HEK293T (cell line): ENCODE measurements around the gene SCN2B.

ENCODE experiments used
- CTCF ChIA-PET: fragments of 350-600 bp; formaldehyde crosslinking; extraction: SDS; loops from one replicate; lab custom pipeline; 2021; ENCODE audit warnings: antibody characterized with exemption, inconsistent platforms; lab: Yijun Ruan, JAX
- POLR2A ChIA-PET: fragments of 350-600 bp; formaldehyde crosslinking; extraction: SDS; loops from one replicate; lab custom pipeline; 2020; ENCODE audit warnings: antibody characterized with exemption, inconsistent platforms; lab: Yijun Ruan, JAX
- DNase-seq: peaks from one replicate; pipeline ENCODE4 v3.0.0; 2012; ENCODE audit warnings: mixed read lengths; ENCODE audit errors: extremely low spot score
- ARNT ChIP-seq: fragments of 450-650 bp; IDR thresholded peaks from 2 replicates; pipeline ENCODE4 v1.6.1; 2017; ENCODE audit warnings: mild to moderate bottlenecking
- BHLHE40 ChIP-seq: fragments of 450-650 bp; IDR thresholded peaks from 2 replicates; pipeline ENCODE4 v1.6.1; 2016; ENCODE audit warnings: mild to moderate bottlenecking, moderate library complexity, borderline replicate concordance
- CTBP1 ChIP-seq: fragments of 450-650 bp; IDR thresholded peaks from 2 replicates; pipeline ENCODE4 v1.6.1; 2016; ENCODE audit warnings: borderline replicate concordance
- ELF4 ChIP-seq: fragments of 450-650 bp; IDR thresholded peaks from 2 replicates; pipeline ENCODE4 v1.6.1; 2017; ENCODE audit warnings: antibody characterized with exemption
- FOXA1 ChIP-seq: fragments of 450-650 bp; IDR thresholded peaks from 2 replicates; pipeline ENCODE4 v1.6.1; 2016; ENCODE audit warnings: mild to moderate bottlenecking
- FOXK2 ChIP-seq: fragments of 450-650 bp; IDR thresholded peaks from 2 replicates; pipeline ENCODE4 v1.6.1; 2016; ENCODE audit warnings: mild to moderate bottlenecking
- FOXM1 ChIP-seq: fragments of 450-650 bp; IDR thresholded peaks from 2 replicates; pipeline ENCODE4 v1.6.1; 2017; ENCODE audit warnings: mild to moderate bottlenecking, borderline replicate concordance
- HDGF ChIP-seq: fragments of 450-650 bp; IDR thresholded peaks from 2 replicates; pipeline ENCODE4 v1.6.1; 2017; ENCODE audit warnings: antibody characterized with exemption, borderline replicate concordance
- L3MBTL2 ChIP-seq: fragments of 450-650 bp; conservative IDR thresholded peaks from 2 replicates; pipeline ENCODE4 v1.6.1; 2016; ENCODE audit warnings: mild to moderate bottlenecking
- LEF1 ChIP-seq: fragments of 450-650 bp; IDR thresholded peaks from 2 replicates; pipeline ENCODE4 v1.6.1; 2017; ENCODE audit warnings: mild to moderate bottlenecking, borderline replicate concordance
- NFRKB ChIP-seq: fragments of 450-650 bp; IDR thresholded peaks from 2 replicates; pipeline ENCODE4 v1.6.1; 2016; ENCODE audit warnings: mild to moderate bottlenecking, moderate library complexity
- PKNOX1 ChIP-seq: fragments of 450-650 bp; IDR thresholded peaks from 2 replicates; pipeline ENCODE4 v1.6.1; 2016
- SP1 ChIP-seq: fragments of 450-650 bp; IDR thresholded peaks from 2 replicates; pipeline ENCODE4 v1.6.1; 2017
- SUZ12 ChIP-seq: fragments of 450-650 bp; IDR thresholded peaks from 2 replicates; pipeline ENCODE4 v1.6.1; 2016; ENCODE audit warnings: mild to moderate bottlenecking
- TARDBP ChIP-seq: fragments of 450-650 bp; IDR thresholded peaks from 2 replicates; pipeline ENCODE4 v1.6.1; 2016
- ZNF384 ChIP-seq: fragments of 450-650 bp; IDR thresholded peaks from 2 replicates; pipeline ENCODE4 v1.6.1; 2016

The SCN2B gene

DNA sequence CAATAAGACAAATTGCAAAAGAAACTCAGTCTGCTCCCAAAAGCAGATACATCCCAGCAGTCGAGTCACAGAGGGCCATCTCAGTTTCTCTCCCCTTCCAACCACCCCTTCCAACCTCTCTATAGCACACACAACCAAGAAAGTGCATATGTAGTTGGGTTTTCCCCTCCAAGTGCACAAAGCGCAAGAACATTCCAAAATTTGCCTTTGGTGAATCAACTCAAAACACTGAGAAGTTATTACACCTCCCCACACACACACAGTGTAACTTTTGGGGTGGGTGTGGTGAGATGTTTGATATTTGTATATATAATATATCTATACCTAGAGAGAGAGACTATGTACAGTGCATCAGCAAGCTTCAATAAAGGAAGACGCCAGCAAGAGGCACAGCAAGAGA, 13.6 kb downstream of the SCN2B start:
- TF ChIP-seq ZNF384 (no peak), TARDBP (no peak), NFRKB (no peak), BHLHE40 (no peak)
- ChIA-PET CTCF (no interaction called here), POLR2A (no interaction called here)
- DNase-seq = no peak

- TF ChIP-seq FOXK2 (no peak), ELF4 (no peak), TARDBP (no peak), L3MBTL2 (no peak), ZNF384 (no peak), PKNOX1 (no peak)
- no peak for DNase-seq
- CTCF ChIA-PET = interaction anchor here (0.7 kb wide), 1 partner anchor 10 kb away, joined by 4 read pairs; no protein-coding TSS in a partner anchor
- POLR2A ChIA-PET = no interaction called here
These were observed 14.7 kb downstream of the SCN2B start for GRCh38 chr11:118161786-118162185.

GRCh38 chr11:118157186-118157895, 19.1 kb downstream of the SCN2B start:
- POLR2A ChIA-PET = interaction anchor here (1.0 to 1.3 kb wide), 2 partner anchors 15 to 23 kb away, joined by 3 read pairs; no protein-coding TSS in a partner anchor
- DNase-seq = no peak
- CTCF ChIA-PET = interaction anchor here (1.7 to 3.0 kb wide), 2 partner anchors 12 to 14 kb away, joined by 7 to 19 read pairs; no protein-coding TSS in a partner anchor
- TF ChIP-seq ARNT (no peak), PKNOX1 (no peak), HDGF (no peak), BHLHE40 (no peak)

GRCh38 chr11:118156531-118157185, 19.8 kb downstream of the SCN2B start:
- ChIA-PET CTCF (interaction anchor here (0.6 to 3.0 kb wide), 3 partner anchors 11 to 15 kb away, joined by 3 to 19 read pairs (median 7); no protein-coding TSS in a partner anchor), POLR2A (interaction anchor here (1.0 to 1.3 kb wide), 3 partner anchors 13 to 24 kb away, joined by 3 to 4 read pairs (median 3); no protein-coding TSS in a partner anchor)
- peak; percentile 22 for DNase-seq
- TF ChIP-seq TARDBP (no peak), BHLHE40 (no peak), ARNT (no peak), FOXA1 (no peak), NFRKB (no peak), ZNF384 (no peak)

DNA sequence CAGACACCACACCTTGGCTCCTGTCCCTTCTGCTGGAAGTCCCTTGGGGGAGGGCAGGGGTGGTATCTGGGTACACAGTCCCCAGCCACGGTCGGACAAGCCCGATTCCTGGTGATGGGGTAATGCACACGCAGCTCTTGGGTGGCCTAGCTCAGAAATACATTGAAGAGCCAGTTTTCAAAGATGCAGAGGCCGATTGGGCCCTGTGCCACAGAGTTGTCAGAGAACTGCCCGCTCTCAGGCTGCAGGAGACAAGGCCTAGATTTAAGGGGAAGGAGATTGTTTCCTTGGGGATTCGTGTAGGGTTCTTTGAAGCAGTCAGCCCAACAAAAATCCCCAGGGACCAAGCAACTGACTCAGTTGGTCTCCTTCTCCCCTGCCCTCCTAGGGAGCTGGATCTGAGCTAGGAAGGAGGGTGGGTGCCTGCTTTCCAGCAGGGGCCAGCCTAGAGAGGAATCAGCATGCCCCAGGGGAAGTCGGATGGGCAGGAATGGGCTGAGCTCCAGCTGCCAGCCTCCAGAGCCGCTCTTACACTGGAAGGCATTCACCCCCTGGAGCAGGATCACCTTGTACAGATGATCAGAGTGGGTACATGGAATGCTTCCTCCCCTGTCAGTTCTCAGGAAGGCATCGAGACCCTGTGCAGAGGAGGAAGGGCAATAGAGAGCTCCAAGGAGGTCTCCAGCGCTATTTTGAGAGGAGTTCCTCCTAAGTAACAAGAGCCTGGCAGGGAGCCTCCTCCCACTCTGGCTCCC, 20.5 kb downstream of the SCN2B start:
- no peak for DNase-seq

GRCh38 chr11:118154641-118155040, 21.8 kb downstream of the SCN2B start:
- ChIA-PET POLR2A (no interaction called here), CTCF (no interaction called here)
- DNase-seq = no peak
- no peak for TF ChIP-seq L3MBTL2
- no peak for TF ChIP-seq BHLHE40
- TF ChIP-seq ARNT = no peak
- no peak for TF ChIP-seq FOXK2
- no peak for TF ChIP-seq HDGF
- no peak for TF ChIP-seq SUZ12
- no peak for TF ChIP-seq FOXM1
- no peak for TF ChIP-seq NFRKB
- no peak for TF ChIP-seq SP1
- no peak for TF ChIP-seq TARDBP
- no peak for TF ChIP-seq CTBP1

More for the DNA sequence above, 20.5 kb downstream of the SCN2B start:
- ChIA-PET POLR2A (interaction anchor here (1.2 to 1.3 kb wide), 2 partner anchors 14 to 16 kb away, joined by 3 to 4 read pairs; no protein-coding TSS in a partner anchor), CTCF (interaction anchor here (0.6 to 3.0 kb wide), 3 partner anchors 11 to 16 kb away, joined by 3 to 19 read pairs (median 7); no protein-coding TSS in a partner anchor)
- TF ChIP-seq ZNF384 = no peak
- TF ChIP-seq LEF1 = no peak
- TF ChIP-seq BHLHE40 = no peak
- no peak for TF ChIP-seq ELF4
- TF ChIP-seq FOXK2 = no peak
- no peak for TF ChIP-seq FOXM1
- TF ChIP-seq ARNT = no peak
- no peak for TF ChIP-seq HDGF
- TF ChIP-seq SP1 = no peak
- TF ChIP-seq PKNOX1 = no peak
